Stimulated activated CD8-positive, alpha-beta memory T cell treated with anti-CD3 and anti-CD28 coated beads, Interleukin-12 subunit alpha, Interleukin-12 subunit beta, amount 100 ng/mL, for 24 hours (primary cell): Measurements from ENCODE around the gene NELFE.
A peak's percentile ranks its signal among the peaks of the same experiment; 100 is the strongest.

Experiments
- DNase-seq: peaks from one replicate; pipeline ENCODE4 v3.0.0-alpha.2; 2020; ENCODE audit errors: extremely low read depth

Gene NELFE

GRCh38 chr6:31972709-31973350 lies 14.1 kb upstream of the NELFE start:
- DNase-seq: no peak

GRCh38 chr6:31971993-31972708 lies 13.4 kb upstream of the NELFE start, which contains the start of gene DXO:
TSS of gene DXO (minus strand) at chr6:31972138. CDS start at chr6:31971675, 463 bp downstream.
- peak; percentile 95 for DNase-seq

- no peak for DNase-seq
These were observed 12.7 kb upstream of the NELFE start for GRCh38 chr6:31971279-31971992.

GRCh38 chr6:31970604-31971271 lies 12.0 kb upstream of the NELFE start:
- no peak for DNase-seq

DNA sequence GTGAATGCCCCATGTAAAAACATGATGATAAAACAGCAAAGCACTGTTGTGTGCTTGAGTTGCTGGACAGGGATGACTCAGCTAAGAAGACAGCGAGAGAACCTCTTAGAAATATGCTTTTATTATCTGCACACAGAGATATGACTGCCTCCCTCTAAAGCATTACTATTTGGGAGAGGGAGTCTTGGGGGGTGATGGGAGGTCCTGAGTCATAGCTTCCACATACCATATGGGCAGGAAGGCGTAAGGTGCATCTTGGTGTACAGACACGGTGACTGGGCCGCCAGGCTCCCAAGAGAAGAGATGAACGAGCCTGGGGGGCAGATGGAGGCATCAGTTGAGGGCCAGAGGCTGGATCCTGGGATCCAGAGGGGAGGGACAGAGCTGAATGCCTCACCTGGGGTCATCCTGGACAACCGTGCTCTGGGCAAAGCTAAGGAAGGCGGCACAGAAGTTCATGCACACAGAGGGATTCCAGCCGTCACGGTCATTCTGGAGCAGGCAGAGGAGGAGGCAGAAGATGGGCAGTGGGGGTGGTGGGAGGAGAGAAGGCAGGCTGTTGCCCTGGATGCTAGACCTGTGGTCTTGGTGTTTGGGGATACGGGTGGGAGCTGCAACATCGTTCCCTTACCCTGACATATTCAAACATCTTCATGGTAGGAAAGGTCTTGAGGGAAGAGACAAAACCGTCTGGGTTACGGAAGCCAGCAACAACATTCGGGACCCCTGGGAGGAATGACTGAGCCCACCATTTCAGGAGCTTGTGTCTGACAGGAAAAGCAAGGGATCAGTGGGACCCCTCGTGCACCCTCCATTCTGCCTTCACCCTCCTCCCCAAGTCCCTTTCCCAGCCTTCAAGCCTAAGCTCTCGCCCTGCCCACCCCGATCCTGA lies 11.2 kb upstream of the NELFE start:
- DNase-seq: no peak

DNA sequence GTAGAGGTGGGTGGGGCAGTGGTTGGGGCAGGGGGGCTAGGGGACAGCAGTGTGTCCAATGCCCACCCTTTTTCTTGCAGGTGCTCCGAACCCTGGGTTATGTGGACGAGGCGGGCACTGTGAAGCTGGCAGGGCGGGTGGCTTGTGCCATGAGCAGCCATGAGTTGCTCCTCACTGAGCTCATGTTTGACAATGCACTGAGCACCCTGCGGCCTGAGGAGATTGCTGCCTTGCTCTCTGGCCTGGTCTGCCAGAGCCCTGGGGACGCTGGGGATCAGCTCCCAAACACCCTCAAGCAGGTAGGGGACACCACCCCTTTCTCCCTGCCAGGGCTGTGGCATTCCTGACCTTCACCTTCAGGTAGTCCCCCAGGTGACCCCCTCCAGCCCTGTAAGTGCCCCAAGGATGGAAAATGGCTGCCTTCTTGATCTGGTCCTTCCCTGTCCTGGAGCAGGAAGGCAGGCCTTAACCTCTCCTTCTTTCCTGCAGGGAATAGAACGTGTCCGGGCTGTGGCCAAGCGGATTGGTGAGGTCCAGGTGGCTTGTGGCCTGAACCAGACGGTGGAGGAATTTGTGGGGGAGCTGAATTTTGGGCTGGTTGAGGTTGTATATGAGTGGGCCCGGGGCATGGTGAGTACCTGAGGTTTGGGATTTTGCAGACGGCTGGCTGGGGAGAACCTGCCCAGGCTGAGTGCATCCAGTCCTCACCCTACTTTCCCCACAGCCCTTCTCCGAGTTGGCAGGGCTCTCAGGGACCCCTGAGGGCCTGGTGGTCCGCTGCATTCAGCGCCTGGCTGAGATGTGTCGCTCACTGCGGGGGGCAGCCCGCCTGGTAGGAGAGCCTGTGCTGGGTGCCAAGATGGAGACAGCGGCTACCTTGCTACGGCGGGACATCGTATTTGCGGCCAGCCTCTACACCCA lies 10.3 kb upstream of the NELFE start:
- DNase-seq: no peak

DNA sequence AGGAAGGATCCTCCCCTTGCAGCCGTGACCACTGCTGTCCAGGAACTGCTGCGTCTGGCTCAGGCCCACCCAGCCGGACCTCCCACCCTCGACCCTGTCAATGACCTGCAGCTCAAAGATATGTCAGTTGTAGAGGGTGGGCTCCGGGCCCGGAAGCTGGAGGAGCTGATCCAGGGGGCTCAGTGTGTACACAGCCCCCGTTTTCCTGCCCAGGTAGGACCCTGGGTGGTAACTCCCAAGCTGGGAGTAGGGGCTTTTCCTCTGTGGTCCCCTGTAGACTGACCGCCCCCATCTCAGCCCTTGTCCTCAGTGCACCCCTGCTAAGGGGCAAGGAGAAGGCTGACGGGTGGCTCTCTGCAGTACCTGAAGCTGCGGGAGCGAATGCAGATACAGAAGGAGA lies 9.6 kb upstream of the NELFE start:
- DNase-seq: no peak

- DNase-seq: no peak
These were observed 9.2 kb upstream of the NELFE start for GRCh38 chr6:31967926-31968320.

- DNase-seq: no peak
These were observed 8.5 kb upstream of the NELFE start for GRCh38 chr6:31966997-31967925.

- DNase-seq: no peak
These were observed 7.7 kb upstream of the NELFE start for GRCh38 chr6:31966506-31966905.

DNA sequence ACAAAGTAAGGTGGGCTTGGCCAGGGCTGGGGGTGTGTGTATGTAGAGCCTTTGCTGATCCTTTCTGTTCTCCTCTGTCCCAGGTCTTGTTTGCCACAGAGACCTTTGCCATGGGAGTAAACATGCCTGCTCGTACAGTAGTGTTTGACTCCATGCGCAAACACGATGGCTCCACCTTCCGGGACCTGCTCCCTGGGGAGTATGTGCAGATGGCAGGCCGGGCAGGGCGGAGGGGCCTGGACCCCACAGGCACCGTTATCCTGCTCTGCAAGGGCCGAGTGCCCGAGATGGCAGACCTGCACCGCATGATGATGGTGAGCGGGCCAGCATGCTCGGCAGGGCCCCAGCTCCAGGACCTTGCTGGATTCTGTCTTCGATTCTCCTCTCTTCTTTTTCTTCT lies 6.9 kb upstream of the NELFE start:
- no peak for DNase-seq

GRCh38 chr6:31963921-31964320 lies 5.2 kb upstream of the NELFE start:
- DNase-seq: no peak

- DNase-seq: no peak
These were observed 2.8 kb upstream of the NELFE start for GRCh38 chr6:31961616-31962015.

DNA sequence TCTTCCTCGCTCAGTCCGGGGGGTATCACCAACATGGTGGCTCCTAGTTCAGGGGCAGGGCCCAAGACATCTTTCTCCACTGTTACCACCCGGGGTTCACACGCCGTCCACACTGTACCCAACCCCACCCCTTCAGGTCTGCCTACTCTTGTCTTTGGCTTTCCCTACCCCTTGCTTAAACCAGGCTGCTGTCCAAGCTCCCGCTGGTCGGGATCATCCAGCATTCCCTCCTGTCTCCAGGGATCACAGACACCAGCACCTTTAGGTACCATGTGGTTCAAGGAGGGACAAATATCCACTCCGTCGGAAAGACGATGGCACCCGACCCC lies 395 bp downstream of the NELFE start:
- no peak for DNase-seq

DNA sequence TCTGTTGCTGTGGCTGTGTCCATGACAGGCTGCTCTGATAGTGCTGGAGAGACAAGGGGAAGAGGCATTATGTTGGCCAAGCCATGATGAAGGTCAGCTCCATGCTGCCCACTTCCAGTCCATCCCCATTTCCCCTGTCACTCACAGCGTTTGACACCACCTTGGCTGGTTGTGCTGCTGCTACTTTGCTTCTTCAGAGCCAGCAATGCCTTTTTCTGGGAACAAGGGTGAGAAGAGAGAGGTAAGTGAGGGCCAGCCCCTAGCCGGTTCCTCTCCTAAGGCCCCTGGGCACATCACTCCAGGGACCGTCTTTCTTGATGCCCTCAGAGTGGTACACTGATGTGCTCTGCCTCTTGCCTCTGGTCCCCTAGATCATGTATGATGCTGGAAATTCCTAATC lies 2.0 kb downstream of the NELFE start:
- no peak for DNase-seq

DNA sequence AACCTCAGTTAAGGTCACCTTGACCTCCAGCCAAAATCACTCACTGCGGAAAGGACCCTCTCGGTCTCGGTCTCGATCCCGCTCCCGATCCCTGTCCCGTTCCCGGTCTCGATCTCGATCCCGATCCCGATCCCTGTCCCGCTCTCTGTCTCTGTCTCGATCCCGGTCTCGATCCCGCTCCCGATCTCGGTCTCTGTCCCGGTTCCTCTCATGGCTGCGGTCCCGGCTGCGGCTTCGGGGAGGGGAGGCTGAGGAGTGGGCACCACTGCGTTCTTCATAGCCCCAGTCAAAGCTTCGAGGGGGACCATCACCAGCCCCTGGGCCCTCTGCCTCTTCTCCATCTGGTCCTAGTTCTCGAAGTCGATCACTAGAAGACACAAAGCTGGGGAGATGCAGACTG lies 4.3 kb downstream of the NELFE start:
- DNase-seq: no peak

GRCh38 chr6:31952890-31953289 lies 5.9 kb downstream of the NELFE start:
- DNase-seq: no peak

- DNase-seq: no peak
These were observed 6.5 kb downstream of the NELFE start for GRCh38 chr6:31952140-31952805.
